Measurements from ENCODE around the gene SLX1A. TPM values are rescaled to one million over a fixed set of nuclear protein-coding genes. Genes with fewer than 3 reads are reported as not detected.
"Not testable (repeated sequence)": the region's sequence is repeated elsewhere in the genome, so short reads cannot be mapped to it uniquely, and the experiment has no call there.

Gene SLX1A
- 10 to 100 TPM; 16.6 to 68.9 (median 29.6) TPM for total RNA-seq

DNA sequence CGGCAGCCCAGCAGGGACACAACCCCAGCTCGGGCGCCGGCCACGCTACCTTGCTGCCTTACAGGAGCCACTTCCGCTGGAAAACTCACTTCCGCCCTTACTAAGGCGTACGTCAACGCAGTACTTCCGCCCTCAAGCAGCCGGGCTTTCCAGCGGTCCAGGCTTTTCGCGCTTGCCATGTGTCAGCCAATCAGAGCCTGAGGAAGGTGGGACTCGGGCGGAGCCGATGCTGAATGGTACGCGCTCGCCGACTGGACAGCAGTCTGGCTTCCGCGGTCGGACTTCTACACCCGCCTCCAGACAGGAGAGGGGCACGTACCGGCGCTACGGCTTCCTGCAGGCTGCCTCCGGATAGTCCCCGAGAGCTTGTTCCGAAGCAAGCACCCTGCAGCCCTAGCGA is at the start of gene SLX1A, which contains the start of gene BOLA2B:
Gene SLX1A, plus strand, starts transcription at position 261 of the 400 bp plus-strand sequence. CDS start 210 bp downstream, outside the sequence.
Gene BOLA2B, minus strand, starts transcription at position 52 of the 400 bp plus-strand sequence. CDS start 71 bp downstream, outside the sequence.
- TF ChIP-seq, protein P1, sequence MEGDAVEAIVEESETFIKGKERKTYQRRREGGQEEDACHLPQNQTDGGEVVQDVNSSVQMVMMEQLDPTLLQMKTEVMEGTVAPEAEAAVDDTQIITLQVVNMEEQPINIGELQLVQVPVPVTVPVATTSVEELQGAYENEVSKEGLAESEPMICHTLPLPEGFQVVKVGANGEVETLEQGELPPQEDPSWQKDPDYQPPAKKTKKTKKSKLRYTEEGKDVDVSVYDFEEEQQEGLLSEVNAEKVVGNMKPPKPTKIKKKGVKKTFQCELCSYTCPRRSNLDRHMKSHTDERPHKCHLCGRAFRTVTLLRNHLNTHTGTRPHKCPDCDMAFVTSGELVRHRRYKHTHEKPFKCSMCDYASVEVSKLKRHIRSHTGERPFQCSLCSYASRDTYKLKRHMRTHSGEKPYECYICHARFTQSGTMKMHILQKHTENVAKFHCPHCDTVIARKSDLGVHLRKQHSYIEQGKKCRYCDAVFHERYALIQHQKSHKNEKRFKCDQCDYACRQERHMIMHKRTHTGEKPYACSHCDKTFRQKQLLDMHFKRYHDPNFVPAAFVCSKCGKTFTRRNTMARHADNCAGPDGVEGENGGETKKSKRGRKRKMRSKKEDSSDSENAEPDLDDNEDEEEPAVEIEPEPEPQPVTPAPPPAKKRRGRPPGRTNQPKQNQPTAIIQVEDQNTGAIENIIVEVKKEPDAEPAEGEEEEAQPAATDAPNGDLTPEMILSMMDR (IDR thresholded peaks at IDR 0.05; ENCODE audit: low read depth), result not testable (repeated sequence)

DNA sequence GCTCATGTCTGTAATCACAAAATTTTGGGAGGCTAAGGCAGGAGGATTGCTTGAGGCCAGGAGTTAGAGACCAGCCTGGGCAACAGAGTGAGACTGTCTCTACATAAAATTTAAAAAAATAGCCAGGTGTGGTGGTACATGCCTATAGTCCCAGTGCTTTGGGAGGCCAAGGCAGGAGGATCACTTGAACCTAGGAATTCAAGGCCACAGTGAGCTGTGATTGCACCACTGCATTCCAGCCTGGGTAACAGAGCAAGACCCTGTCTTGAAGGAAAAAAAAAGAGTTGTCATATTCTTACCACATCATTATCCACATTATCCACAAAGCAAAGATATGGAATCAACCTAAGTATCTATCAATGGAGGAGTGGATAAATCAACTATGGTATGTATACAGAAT is 49.7 kb upstream of the SLX1A start:
- TF ChIP-seq, protein P1 (IDR thresholded peaks at IDR 0.05; ENCODE audit: low read depth), result no peak

DNA sequence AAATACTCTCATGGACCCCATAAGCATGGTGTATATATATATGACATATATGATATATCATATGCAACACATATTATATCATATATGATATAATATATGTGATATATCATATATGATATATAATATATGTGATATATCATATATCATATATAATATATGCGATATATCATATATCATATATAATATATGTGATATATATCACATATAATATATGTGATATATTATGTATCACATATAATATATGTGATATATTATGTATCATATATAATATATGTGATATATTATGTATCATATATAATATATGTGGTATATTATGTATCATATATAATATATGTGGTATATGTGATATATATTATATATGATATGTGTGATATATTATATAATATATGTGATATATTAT is 48.8 kb upstream of the SLX1A start:
- TF ChIP-seq, protein P1 (IDR thresholded peaks at IDR 0.05; ENCODE audit: low read depth), result no peak

DNA sequence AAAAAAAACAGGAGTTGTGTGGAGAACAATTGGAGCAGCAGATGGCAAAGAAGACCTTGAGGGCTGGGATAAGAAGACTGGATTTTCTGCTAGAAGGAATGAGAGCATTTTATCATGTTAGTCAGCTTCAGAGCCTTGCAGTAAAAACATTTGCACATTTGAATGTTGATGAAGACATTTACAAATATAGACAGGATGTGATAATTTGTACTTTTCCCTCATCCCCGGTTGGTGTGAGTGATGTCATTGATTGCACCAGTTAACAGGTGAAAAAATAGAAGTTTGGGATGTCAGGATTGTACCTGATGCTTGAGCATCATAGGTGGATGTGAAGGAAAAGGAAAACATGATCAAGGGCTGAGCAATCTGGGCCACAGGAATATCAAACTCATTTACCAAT is 48.0 kb upstream of the SLX1A start:
- TF ChIP-seq, protein P1 (IDR thresholded peaks at IDR 0.05; ENCODE audit: low read depth), result no peak

DNA sequence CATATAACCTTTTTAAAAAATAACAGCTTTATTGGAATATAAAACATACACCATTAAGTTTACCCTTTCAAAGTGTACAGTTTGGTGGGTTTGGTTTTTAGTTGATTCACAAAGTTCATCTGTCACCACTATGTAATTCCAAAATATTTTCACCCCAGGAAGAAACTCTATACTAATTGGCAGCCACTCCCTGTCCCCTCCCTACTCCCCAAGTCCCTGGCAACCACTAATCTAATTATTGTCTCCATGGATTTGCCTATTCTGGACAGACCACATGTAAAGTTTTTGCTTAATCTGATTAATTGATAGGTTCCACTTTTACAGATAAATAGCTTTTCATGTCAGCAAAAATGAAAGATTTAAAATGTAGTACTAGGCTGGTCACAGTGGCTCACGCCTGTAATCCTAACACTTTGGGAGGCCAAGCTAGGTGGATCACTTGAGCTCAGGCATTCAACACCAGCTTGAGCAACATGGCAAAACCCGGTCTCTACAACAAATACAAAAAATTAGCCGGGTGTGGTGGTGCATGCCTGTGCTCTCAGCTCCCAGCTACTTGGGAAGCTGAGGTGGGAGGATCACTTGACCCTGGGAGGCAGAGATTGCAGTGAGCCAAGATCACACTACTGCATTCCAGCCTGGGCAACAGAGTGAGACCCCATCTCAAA is 45.7 kb upstream of the SLX1A start:
- TF ChIP-seq, protein P1 (IDR thresholded peaks at IDR 0.05; ENCODE audit: low read depth), result no peak

DNA sequence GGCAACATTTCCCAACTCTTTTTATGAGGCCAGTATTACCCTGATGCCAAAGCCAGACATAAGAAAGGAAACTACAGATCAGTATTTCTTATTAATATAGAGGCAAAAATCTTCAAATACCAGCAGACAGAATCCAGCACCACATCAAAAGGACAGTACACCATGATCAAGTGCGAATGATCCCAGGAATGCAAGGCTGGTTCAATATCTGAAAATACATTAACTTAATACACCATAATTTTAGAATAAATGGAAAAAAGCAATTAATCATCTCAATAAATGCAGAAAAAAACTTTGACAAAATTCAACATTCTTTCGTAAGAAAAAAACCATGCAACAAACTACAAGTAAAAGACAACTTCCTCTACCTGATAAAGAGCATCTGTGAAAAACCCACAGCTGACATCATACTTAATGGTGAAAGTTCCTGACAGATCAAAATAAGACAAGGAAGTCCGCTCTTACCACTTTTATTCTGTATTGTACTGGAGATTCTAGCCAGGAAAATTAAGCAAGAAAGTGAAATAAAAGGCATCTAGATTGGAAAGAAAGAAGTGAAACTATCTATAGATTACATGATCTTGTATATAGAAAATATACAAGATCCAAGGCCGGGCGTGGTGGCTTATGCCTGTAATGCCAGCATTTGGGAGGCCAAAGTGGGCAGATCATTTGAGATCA is 44.3 kb upstream of the SLX1A start:
- TF ChIP-seq, protein P1 (IDR thresholded peaks at IDR 0.05; ENCODE audit: low read depth), result no peak

DNA sequence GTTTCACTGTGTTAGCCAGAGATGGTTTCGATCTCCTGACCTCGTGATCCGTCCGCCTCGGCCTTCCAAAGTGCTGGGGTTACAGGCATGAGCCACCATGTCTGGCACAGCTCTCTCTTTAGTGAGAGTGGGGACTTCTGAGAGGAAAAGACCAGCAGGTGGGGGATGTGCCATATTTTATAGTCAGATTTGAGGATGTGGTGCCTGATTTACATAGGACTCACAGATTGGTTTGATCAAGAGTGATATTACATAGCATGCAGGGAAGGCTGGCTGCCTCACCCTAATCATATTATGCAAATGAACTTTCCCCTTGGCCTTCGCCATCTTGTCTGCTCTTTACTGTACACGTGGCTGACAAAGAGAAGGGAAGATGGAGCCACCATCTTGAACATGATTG is 42.6 kb upstream of the SLX1A start:
- TF ChIP-seq, protein P1 (IDR thresholded peaks at IDR 0.05; ENCODE audit: low read depth), result no peak

Measured in subcutaneous adipose tissue (tissue), 4 donors.